IPS-15b (cell line): ENCODE measurements around the gene VAX1.

Experiments
- H3K27me3 ChIP-seq: one replicate; pipeline ENCODE4 v1.6.1; 2013; ENCODE audit warnings: low read length; ENCODE audit not compliant: control insufficient read depth, insufficient read depth
- H3K36me3 ChIP-seq: one replicate; pipeline ENCODE4 v1.6.1; 2013; ENCODE audit warnings: low read length; ENCODE audit not compliant: control insufficient read depth, insufficient read depth
- H3K4me1 ChIP-seq: one replicate; pipeline ENCODE4 v1.6.1; 2013; ENCODE audit warnings: mild to moderate bottlenecking, low read length; ENCODE audit not compliant: control insufficient read depth, insufficient read depth
- H3K4me3 ChIP-seq: one replicate; pipeline ENCODE4 v1.5.1; 2013; ENCODE audit warnings: low read depth, low read length
- H3K9ac ChIP-seq: one replicate; pipeline ENCODE4 v1.6.1; 2013; ENCODE audit warnings: low read depth, mild to moderate bottlenecking, low read length
- H3K9me3 ChIP-seq: one replicate; pipeline ENCODE4 v1.6.1; 2013; ENCODE audit warnings: mild to moderate bottlenecking, low read length; ENCODE audit not compliant: control insufficient read depth, insufficient read depth

VAX1 gene

GRCh38 chr10:117169480-117169879, 31.4 kb upstream of the VAX1 start:
- peak overlapping the region; percentile 3 for H3K4me3 ChIP-seq
- H3K27me3 ChIP-seq = peaks cover 99% of the 10 kb centered on the region
- no peaks in the 10 kb centered on the region for H3K9me3 ChIP-seq
- H3K36me3 ChIP-seq = no peaks in the 10 kb centered on the region
- H3K4me1 ChIP-seq = peaks cover 4% of the 10 kb centered on the region
- no peak overlapping the region for H3K9ac ChIP-seq

- H3K4me3 ChIP-seq = peak overlapping the region; percentile 27
- H3K27me3 ChIP-seq = peaks cover 99% of the 10 kb centered on the region
- peaks cover 4% of the 10 kb centered on the region for H3K4me1 ChIP-seq
- H3K9me3 ChIP-seq = no peaks in the 10 kb centered on the region
- no peaks in the 10 kb centered on the region for H3K36me3 ChIP-seq
- H3K9ac ChIP-seq = no peak overlapping the region
Measured at GRCh38 chr10:117168729-117169128, 30.7 kb upstream of the VAX1 start.

GRCh38 chr10:117167789-117168674, 30.0 kb upstream of the VAX1 start:
- no peaks in the 10 kb centered on the region for H3K36me3 ChIP-seq
- H3K9me3 ChIP-seq = no peaks in the 10 kb centered on the region
- H3K4me1 ChIP-seq = peaks cover 4% of the 10 kb centered on the region
- peaks cover 99% of the 10 kb centered on the region for H3K27me3 ChIP-seq
- peak overlapping the region; percentile 70 for H3K9ac ChIP-seq
- peak overlapping the region; percentile 70 for H3K4me3 ChIP-seq

DNA sequence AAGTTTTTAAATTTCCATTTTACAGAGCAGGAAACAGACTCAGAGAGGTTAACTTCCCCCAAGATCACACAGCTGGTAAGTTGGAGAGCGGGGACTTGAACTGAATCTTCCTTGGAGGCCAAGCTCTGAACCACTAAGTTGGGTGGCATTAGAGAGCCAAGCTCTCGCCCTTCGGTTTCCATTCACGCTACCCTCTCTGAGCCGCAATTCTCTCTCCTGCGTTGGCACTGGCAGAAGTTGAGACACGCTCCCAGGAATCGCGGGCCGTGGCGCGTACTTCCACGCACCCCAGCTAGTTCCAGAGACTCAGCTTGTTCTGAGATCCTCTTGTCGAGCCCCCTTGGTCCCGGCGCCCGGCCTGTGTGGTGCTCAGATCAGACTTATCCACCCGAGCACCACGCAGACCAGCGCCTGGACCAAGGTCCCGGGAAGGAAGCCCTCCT, 29.3 kb upstream of the VAX1 start:
- H3K9me3 ChIP-seq = no peaks in the 10 kb centered on the region
- H3K36me3 ChIP-seq = no peaks in the 10 kb centered on the region
- peaks cover 96% of the 10 kb centered on the region for H3K27me3 ChIP-seq
- no peak overlapping the region for H3K9ac ChIP-seq
- H3K4me1 ChIP-seq = peaks cover 5% of the 10 kb centered on the region
- H3K4me3 ChIP-seq = peak overlapping the region; percentile 70

GRCh38 chr10:117166418-117167345, 28.6 kb upstream of the VAX1 start:
- H3K4me1 ChIP-seq = peaks cover 6% of the 10 kb centered on the region
- no peaks in the 10 kb centered on the region for H3K9me3 ChIP-seq
- H3K27me3 ChIP-seq = peaks cover 96% of the 10 kb centered on the region
- H3K9ac ChIP-seq = no peak overlapping the region
- peak overlapping the region; percentile 45 for H3K4me3 ChIP-seq
- no peaks in the 10 kb centered on the region for H3K36me3 ChIP-seq

DNA sequence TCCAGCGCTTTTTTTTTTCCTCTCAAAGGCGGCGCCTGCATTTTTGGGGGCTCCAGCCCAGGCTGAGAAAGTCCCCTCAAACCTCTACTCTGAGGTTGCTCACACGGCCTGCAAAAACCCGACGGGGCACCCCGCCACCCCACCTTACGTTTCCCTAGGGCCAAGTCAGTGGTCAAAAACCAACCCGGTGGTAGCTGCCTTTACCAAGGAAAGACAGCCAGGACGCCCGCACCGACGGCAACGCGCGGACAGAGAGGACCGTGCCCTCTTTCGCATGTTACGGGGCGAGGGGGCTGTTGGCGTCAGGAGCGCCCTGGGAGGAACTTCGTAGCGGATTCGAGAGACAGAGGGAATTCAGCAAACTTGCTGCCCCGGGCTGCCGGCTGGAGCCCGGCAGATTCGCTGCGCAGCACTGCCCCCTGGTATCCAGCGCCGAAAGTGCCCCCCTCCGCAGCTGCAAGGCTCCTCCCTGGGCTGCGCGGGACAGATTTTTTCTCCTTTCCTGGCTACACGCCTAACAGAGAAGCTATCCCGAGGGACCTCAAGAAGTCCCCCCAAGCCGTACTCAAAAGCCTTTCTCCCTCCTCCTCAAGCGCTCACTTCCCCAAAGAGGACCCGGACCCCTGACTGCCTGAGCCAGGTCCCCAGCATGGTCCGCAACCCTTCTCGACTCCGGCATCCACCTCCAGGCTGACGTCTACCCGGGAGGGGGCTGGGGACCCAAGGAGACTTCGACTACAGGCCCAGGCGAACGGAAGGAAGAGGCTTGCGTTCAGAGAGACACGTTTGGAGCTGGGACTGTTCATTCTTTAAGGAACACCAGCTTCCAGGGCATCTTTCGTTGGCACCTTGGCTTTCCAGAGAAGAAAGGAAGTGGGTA, 27.7 kb upstream of the VAX1 start:
- H3K9ac ChIP-seq = no peak overlapping the region
- H3K9me3 ChIP-seq = no peaks in the 10 kb centered on the region
- H3K4me3 ChIP-seq = peak overlapping the region; percentile 45
- H3K27me3 ChIP-seq = peaks cover 96% of the 10 kb centered on the region
- peaks cover 6% of the 10 kb centered on the region for H3K4me1 ChIP-seq
- no peaks in the 10 kb centered on the region for H3K36me3 ChIP-seq

DNA sequence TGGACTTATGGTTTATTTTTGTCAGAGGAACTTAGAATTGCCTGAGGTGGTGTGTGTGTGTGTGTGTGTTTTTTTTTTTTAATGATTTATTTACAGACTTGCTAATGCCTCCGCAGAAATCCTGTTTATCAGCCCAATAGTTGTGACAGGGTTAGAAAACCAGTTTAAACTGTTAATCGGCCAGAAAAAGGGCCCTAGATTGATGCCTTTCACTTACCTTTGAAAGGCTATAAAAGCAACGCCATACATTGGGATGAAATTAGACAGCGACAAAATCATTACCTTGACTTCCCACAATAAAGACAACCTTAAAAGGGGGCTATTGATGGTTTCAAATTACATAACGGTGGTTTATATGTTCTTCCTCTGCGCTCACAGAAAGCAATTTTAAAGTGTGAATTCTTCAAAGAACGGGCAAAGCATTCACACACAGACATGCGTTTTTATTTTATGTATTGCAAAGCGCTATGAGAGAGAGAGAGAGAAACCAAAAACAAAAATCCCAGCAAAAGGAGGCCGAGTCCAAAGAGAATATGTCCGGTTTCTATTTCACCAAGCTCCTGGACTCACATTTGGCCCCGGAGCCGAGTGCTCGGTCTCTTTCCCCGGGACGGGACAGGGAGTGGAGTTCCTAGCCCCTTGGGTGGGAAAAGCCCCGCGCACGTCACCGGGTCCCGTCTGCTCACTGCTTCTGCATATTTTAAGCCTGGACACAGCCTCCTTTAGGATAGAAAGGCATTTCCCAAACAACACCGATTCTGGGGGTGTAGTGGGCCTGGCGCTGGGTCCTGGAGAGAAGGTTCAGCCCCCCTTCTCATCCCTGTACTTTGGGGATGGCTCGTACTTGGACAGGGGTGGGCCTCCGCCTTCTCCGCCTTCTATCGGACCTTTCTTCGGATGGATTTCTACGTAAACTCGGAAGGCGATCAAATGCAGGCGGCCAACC, 26.8 kb upstream of the VAX1 start:
- Histone ChIP-seq H3K27me3 (peaks cover 96% of the 10 kb centered on the region), H3K9ac (no peak overlapping the region), H3K36me3 (no peaks in the 10 kb centered on the region), H3K4me1 (peaks cover 13% of the 10 kb centered on the region), H3K9me3 (no peaks in the 10 kb centered on the region), H3K4me3 (peak overlapping the region; percentile 45)

DNA sequence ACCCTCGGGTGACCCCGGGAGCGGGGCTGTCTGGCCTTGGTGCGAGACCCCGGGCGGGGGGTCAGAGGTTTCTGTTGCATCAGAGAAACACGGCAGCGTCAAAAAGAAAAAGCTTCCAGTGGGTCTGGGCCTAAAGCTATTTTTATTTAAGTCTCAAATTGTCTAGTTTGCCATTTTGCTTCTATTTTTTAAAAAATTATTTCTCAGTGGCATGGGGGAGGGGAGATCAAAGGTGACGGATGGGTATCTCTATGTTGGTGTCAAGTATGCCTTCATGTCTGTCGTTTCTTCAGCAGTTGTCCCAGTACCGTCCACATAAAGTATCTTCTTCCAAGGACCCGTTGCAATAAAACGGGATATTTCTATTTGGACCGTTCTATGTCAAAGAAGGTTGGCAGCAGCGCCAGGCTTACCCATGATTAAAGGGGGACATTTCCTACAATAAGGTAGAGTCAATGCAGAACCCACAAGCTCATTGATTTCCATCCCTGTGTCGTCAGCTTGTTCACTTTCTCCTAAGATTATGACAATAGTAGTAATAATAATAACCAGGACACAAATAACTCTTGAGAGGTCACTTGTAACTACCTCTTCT, 26.0 kb upstream of the VAX1 start:
- H3K4me3 ChIP-seq = peak overlapping the region; percentile 35
- H3K27me3 ChIP-seq = peaks cover 95% of the 10 kb centered on the region
- H3K4me1 ChIP-seq = peaks cover 19% of the 10 kb centered on the region
- H3K36me3 ChIP-seq = no peaks in the 10 kb centered on the region
- no peaks in the 10 kb centered on the region for H3K9me3 ChIP-seq
- H3K9ac ChIP-seq = no peak overlapping the region

GRCh38 chr10:117163061-117163953, 25.2 kb upstream of the VAX1 start:
- Histone ChIP-seq H3K4me1 (peaks cover 25% of the 10 kb centered on the region), H3K9ac (no peak overlapping the region), H3K9me3 (no peaks in the 10 kb centered on the region), H3K27me3 (peaks cover 95% of the 10 kb centered on the region), H3K36me3 (no peaks in the 10 kb centered on the region), H3K4me3 (peak overlapping the region; percentile 35)
